ENCODE results near the gene PRKX.
A peak's percentile ranks its signal among the peaks of the same experiment; 100 is the strongest.
"Not testable (repeated sequence)": the region's sequence is repeated elsewhere in the genome, so short reads cannot be mapped to it uniquely, and the experiment has no call there.

PRKX gene

GRCh38 chrX:3653111-3653510 is 60.3 kb downstream of the PRKX start:
- DNase-seq (ENCODE audit: low read depth), result no peak

- no peak for DNase-seq (ENCODE audit: low read depth)
Observed at GRCh38 chrX:3651277-3651676, 62.2 kb downstream of the PRKX start.

GRCh38 chrX:3648084-3648483 is 65.4 kb downstream of the PRKX start:
- no peak for DNase-seq (ENCODE audit: low read depth)

- DNase-seq (ENCODE audit: low read depth), result not testable (repeated sequence)
Observed at GRCh38 chrX:3639858-3640631, 73.4 kb downstream of the PRKX start.

GRCh38 chrX:3639236-3639635 is 74.2 kb downstream of the PRKX start:
- no peak for DNase-seq (ENCODE audit: low read depth)

- peak; percentile 25 for DNase-seq (ENCODE audit: low read depth)
Observed at GRCh38 chrX:3638280-3638873, 75.1 kb downstream of the PRKX start.

- no peak for DNase-seq (ENCODE audit: low read depth)
Observed at GRCh38 chrX:3636803-3637202, 76.6 kb downstream of the PRKX start.

- no peak for DNase-seq (ENCODE audit: low read depth)
Observed at GRCh38 chrX:3631196-3631595, 82.3 kb downstream of the PRKX start.

- DNase-seq (ENCODE audit: low read depth), result no peak
Observed at GRCh38 chrX:3627594-3627993, 85.9 kb downstream of the PRKX start.

GRCh38 chrX:3621414-3621813 is 92.0 kb downstream of the PRKX start:
- DNase-seq (ENCODE audit: low read depth), result no peak

GRCh38 chrX:3611744-3612143 is 101.7 kb downstream of the PRKX start:
- not testable (repeated sequence) for DNase-seq (ENCODE audit: low read depth)

- no peak for DNase-seq (ENCODE audit: low read depth)
Observed at GRCh38 chrX:3609810-3610209, 103.6 kb downstream of the PRKX start.

GRCh38 chrX:3603026-3603661 is 110.3 kb downstream of the PRKX start:
- DNase-seq (ENCODE audit: low read depth), result no peak

GRCh38 chrX:3599802-3600430 is 113.5 kb downstream of the PRKX start:
- DNase-seq (ENCODE audit: low read depth), result no peak

GRCh38 chrX:3598709-3599108 is 114.7 kb downstream of the PRKX start:
- no peak for DNase-seq (ENCODE audit: low read depth)

GRCh38 chrX:3598046-3598605 is 115.3 kb downstream of the PRKX start:
- no peak for DNase-seq (ENCODE audit: low read depth)

GRCh38 chrX:3592184-3592583 is 121.3 kb downstream of the PRKX start:
- DNase-seq (ENCODE audit: low read depth), result no peak

- DNase-seq (ENCODE audit: low read depth), result no peak
Observed at GRCh38 chrX:3589474-3589873, 124.0 kb downstream of the PRKX start.

GRCh38 chrX:3585719-3586118 is 127.7 kb downstream of the PRKX start:
- DNase-seq (ENCODE audit: low read depth), result no peak

GRCh38 chrX:3584415-3584996 is 128.9 kb downstream of the PRKX start:
- no peak for DNase-seq (ENCODE audit: low read depth)

- DNase-seq (ENCODE audit: low read depth), result no peak
Observed at GRCh38 chrX:3582451-3582850, 131.0 kb downstream of the PRKX start.

- no peak for DNase-seq (ENCODE audit: low read depth)
Observed at GRCh38 chrX:3581609-3582108, 131.8 kb downstream of the PRKX start.
